ENCODE measurements around the gene STAT2.

DNA sequence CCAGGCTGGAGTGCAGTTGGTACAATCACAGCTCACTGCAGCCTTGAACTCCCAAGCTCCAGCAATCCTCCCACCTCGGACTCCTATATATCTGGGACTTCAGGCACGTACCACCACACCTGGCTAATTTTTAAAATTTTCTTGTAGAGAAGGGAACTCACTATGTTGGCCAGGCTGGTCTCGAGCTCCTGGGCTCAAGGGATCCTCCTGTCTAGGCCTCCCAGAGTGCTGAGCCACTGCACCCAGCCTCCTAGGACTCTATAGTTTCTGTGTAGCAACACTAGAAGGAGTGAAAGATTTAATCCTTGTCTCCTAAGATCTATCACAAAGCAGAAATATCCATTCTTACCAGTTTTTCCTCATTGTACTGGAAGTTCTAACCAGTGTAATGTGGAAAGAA lies 7.0 kb upstream of the STAT2 start:
- no peak for TF ChIP-seq NCOA2 (CRISPR knock-in tag; IDR thresholded peaks at IDR 0.05)
- TF ChIP-seq ZNF75D (CRISPR knock-in tag; IDR thresholded peaks at IDR 0.05; ENCODE audit: borderline replicate concordance): no peak
- TF ChIP-seq JARID2 (CRISPR knock-in tag; IDR thresholded peaks at IDR 0.05; ENCODE audit: insufficient replicate concordance): no peak
- no peak for TF ChIP-seq GTF3A (CRISPR knock-in tag; conservative IDR thresholded peaks at IDR 0.05)
- TF ChIP-seq, protein P1, sequence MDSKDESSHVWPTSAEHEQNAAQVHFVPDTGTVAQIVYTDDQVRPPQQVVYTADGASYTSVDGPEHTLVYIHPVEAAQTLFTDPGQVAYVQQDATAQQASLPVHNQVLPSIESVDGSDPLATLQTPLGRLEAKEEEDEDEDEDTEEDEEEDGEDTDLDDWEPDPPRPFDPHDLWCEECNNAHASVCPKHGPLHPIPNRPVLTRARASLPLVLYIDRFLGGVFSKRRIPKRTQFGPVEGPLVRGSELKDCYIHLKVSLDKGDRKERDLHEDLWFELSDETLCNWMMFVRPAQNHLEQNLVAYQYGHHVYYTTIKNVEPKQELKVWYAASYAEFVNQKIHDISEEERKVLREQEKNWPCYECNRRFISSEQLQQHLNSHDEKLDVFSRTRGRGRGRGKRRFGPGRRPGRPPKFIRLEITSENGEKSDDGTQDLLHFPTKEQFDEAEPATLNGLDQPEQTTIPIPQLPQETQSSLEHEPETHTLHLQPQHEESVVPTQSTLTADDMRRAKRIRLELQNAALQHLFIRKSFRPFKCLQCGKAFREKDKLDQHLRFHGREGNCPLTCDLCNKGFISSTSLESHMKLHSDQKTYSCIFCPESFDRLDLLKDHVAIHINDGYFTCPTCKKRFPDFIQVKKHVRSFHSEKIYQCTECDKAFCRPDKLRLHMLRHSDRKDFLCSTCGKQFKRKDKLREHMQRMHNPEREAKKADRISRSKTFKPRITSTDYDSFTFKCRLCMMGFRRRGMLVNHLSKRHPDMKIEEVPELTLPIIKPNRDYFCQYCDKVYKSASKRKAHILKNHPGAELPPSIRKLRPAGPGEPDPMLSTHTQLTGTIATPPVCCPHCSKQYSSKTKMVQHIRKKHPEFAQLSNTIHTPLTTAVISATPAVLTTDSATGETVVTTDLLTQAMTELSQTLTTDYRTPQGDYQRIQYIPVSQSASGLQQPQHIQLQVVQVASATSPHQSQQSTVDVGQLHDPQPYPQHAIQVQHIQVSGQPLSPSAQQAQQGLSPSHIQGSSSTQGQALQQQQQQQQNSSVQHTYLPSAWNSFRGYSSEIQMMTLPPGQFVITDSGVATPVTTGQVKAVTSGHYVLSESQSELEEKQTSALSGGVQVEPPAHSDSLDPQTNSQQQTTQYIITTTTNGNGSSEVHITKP (CRISPR knock-in tag; IDR thresholded peaks at IDR 0.05; ENCODE audit: low read depth): no peak
- TF ChIP-seq HNF4G (IDR thresholded peaks at IDR 0.05; ENCODE audit: borderline replicate concordance, low read depth, low read length): no peak
- TF ChIP-seq HNF4G (CRISPR knock-in tag; IDR thresholded peaks at IDR 0.05; ENCODE audit: borderline replicate concordance, low read depth): no peak
- no peak for TF ChIP-seq EZH2 (conservative IDR thresholded peaks at IDR 0.05; ENCODE audit: low read depth, low read length)
- TF ChIP-seq, protein P2, sequence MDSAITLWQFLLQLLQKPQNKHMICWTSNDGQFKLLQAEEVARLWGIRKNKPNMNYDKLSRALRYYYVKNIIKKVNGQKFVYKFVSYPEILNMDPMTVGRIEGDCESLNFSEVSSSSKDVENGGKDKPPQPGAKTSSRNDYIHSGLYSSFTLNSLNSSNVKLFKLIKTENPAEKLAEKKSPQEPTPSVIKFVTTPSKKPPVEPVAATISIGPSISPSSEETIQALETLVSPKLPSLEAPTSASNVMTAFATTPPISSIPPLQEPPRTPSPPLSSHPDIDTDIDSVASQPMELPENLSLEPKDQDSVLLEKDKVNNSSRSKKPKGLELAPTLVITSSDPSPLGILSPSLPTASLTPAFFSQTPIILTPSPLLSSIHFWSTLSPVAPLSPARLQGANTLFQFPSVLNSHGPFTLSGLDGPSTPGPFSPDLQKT (CRISPR knock-in tag; IDR thresholded peaks at IDR 0.05; ENCODE audit: borderline replicate concordance): no peak
